ENCODE measurements around the gene CSRP3.

CSRP3 gene

GRCh38 chr11:19201737-19202605 lies at the start of gene CSRP3:
Gene CSRP3 (minus strand): TSS chr11:19201983. CDS start chr11:19192448, 9,535 bp downstream.
- DNase-seq, result no peak

GRCh38 chr11:19251577-19251976 lies 49.8 kb upstream of the CSRP3 start:
- DNase-seq, result no peak

- no peak for DNase-seq
Observed at GRCh38 chr11:19246816-19247215, 45.0 kb upstream of the CSRP3 start.

- DNase-seq, result no peak
Observed at GRCh38 chr11:19245351-19245750, 43.6 kb upstream of the CSRP3 start.

GRCh38 chr11:19244621-19245020 lies 42.8 kb upstream of the CSRP3 start:
- DNase-seq, result no peak

- DNase-seq, result no peak
Observed at GRCh38 chr11:19244084-19244483, 42.3 kb upstream of the CSRP3 start.

GRCh38 chr11:19243613-19244012 lies 41.8 kb upstream of the CSRP3 start:
- no peak for DNase-seq

GRCh38 chr11:19243143-19243542 lies 41.4 kb upstream of the CSRP3 start:
- no peak for DNase-seq

- no peak for DNase-seq
Observed at GRCh38 chr11:19242179-19242932, 40.6 kb upstream of the CSRP3 start.

GRCh38 chr11:19241260-19242178 lies 39.7 kb upstream of the CSRP3 start:
- DNase-seq, result peak; percentile 14

- peak; percentile 87 for DNase-seq
Observed at GRCh38 chr11:19240420-19241259, 38.9 kb upstream of the CSRP3 start, which contains the start of gene E2F8. Gene E2F8 (minus strand): TSS chr11:19240945. CDS start chr11:19240121, 824 bp downstream.

- no peak for DNase-seq
Observed at GRCh38 chr11:19239039-19239438, 37.3 kb upstream of the CSRP3 start.

GRCh38 chr11:19237813-19238212 lies 36.0 kb upstream of the CSRP3 start:
- DNase-seq, result no peak

- DNase-seq, result no peak
Observed at GRCh38 chr11:19237381-19237780, 35.6 kb upstream of the CSRP3 start.

GRCh38 chr11:19234231-19234817 lies 32.5 kb upstream of the CSRP3 start:
- no peak for DNase-seq

- DNase-seq, result no peak
Observed at GRCh38 chr11:19232910-19233503, 31.2 kb upstream of the CSRP3 start.

- DNase-seq, result no peak
Observed at GRCh38 chr11:19229671-19230070, 27.9 kb upstream of the CSRP3 start.

- DNase-seq, result no peak
Observed at GRCh38 chr11:19228968-19229367, 27.2 kb upstream of the CSRP3 start.

- no peak for DNase-seq
Observed at GRCh38 chr11:19226378-19227195, 24.8 kb upstream of the CSRP3 start.

GRCh38 chr11:19225581-19225980 lies 23.8 kb upstream of the CSRP3 start:
- DNase-seq, result no peak

Measured in activated naive CD4-positive, alpha-beta T cell treated with Interleukin-2 at 50 U/mL for 16 hours (primary cell).